ENCODE measurements around the gene HS6ST2. TPM values are rescaled to one million over a fixed set of nuclear protein-coding genes. Genes with fewer than 3 reads are reported as not detected.

Gene HS6ST2
- total RNA-seq, 1 experiment from 2014 or later: 0.26 TPM

DNA sequence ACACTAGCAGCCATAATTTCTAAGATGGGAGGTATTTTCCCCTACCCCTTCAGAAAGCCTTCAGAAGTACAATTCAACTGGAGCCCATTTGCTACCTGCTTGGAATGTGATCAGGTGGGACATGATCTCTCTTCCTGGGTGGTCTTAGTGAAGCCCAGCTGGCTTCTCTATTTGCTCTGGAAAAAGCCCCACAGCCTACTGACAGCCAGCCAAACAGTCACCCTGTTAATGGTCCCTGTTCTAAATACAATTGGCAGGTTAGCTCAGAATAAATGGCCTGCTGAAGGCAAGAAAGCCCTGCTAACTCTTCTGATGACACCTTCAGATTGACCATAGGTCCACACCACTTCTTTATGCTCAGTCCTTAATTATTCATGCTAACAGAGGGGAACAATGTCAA, 39.9 kb downstream of the HS6ST2 start:
- DNase-seq (ENCODE audit: low read depth, low spot score) (no peak), ATAC-seq (no peak)
- in situ Hi-C loops (cut with HindIII; ENCODE audit: low pct_unique_long_range_greater_than_20kb, low sequenced_read_pairs) (no loop called here), intact Hi-C loops (cut with micrococcal nuclease; ENCODE audit: unreplicated experiment) (no loop called here)
- POLR2A ChIA-PET: no interaction called here
- no peaks in the 10 kb centered on the region for H3K27me3 ChIP-seq (ENCODE audit: control insufficient read depth, insufficient read depth, low read length)
- no peak overlapping the region for H3K4me3 ChIP-seq (ENCODE audit: low read depth in 2 of 2, low read length in 2 of 2)
- no TSS peak for BruUV-seq (replicated peaks)
- H3K27ac ChIP-seq (ENCODE audit: low read length): no peak overlapping the region
- no peak for TF ChIP-seq TCF7L2 (IDR thresholded peaks at IDR 0.05; ENCODE audit: low read depth, low read length)
- H3K4me1 ChIP-seq (ENCODE audit: control insufficient read depth, insufficient read depth, low read length): no peaks in the 10 kb centered on the region
- CTCF ChIA-PET: no interaction called here
- H3K36me3 ChIP-seq (ENCODE audit: control insufficient read depth, insufficient read depth, low read length): no peaks in the 10 kb centered on the region
- no peaks in the 10 kb centered on the region for H3K9me3 ChIP-seq (ENCODE audit: control insufficient read depth, insufficient read depth, low read depth, low read length)

DNA sequence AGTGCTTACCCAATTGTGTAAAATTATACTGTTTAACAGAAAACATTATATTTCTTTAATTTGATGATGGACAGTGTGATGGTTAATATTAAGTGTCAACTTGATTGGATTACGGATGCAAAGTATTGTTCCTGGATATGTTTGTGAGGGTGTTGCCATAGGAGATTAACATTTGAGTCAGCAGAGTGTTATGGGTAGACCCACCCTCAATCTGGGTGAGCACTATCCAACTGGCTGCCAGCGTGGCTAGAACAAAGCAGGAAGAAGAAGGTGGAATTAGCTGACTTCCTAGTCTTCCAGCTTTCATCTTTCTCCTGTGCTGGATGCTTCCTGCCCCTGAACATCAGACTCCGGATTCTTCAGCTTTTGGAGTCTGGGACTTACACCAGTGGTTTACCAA, 42.1 kb downstream of the HS6ST2 start:
- ATAC-seq (no peak), DNase-seq (ENCODE audit: low read depth, low spot score) (no peak)
- Histone ChIP-seq H3K27me3 (ENCODE audit: control insufficient read depth, insufficient read depth, low read length) (no peaks in the 10 kb centered on the region), H3K4me1 (ENCODE audit: control insufficient read depth, insufficient read depth, low read length) (no peaks in the 10 kb centered on the region), H3K9me3 (ENCODE audit: control insufficient read depth, insufficient read depth, low read depth, low read length) (no peaks in the 10 kb centered on the region), H3K36me3 (ENCODE audit: control insufficient read depth, insufficient read depth, low read length) (no peaks in the 10 kb centered on the region), H3K4me3 (ENCODE audit: low read depth in 2 of 2, low read length in 2 of 2) (no peak overlapping the region), H3K27ac (ENCODE audit: low read length) (no peak overlapping the region)
- TF ChIP-seq, protein P1, sequence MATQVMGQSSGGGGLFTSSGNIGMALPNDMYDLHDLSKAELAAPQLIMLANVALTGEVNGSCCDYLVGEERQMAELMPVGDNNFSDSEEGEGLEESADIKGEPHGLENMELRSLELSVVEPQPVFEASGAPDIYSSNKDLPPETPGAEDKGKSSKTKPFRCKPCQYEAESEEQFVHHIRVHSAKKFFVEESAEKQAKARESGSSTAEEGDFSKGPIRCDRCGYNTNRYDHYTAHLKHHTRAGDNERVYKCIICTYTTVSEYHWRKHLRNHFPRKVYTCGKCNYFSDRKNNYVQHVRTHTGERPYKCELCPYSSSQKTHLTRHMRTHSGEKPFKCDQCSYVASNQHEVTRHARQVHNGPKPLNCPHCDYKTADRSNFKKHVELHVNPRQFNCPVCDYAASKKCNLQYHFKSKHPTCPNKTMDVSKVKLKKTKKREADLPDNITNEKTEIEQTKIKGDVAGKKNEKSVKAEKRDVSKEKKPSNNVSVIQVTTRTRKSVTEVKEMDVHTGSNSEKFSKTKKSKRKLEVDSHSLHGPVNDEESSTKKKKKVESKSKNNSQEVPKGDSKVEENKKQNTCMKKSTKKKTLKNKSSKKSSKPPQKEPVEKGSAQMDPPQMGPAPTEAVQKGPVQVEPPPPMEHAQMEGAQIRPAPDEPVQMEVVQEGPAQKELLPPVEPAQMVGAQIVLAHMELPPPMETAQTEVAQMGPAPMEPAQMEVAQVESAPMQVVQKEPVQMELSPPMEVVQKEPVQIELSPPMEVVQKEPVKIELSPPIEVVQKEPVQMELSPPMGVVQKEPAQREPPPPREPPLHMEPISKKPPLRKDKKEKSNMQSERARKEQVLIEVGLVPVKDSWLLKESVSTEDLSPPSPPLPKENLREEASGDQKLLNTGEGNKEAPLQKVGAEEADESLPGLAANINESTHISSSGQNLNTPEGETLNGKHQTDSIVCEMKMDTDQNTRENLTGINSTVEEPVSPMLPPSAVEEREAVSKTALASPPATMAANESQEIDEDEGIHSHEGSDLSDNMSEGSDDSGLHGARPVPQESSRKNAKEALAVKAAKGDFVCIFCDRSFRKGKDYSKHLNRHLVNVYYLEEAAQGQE (IDR thresholded peaks at IDR 0.05; ENCODE audit: insufficient read depth in 1 of 2, low read depth in 2 of 2, low read length in 1 of 2): no peak
- TF ChIP-seq, protein P2, sequence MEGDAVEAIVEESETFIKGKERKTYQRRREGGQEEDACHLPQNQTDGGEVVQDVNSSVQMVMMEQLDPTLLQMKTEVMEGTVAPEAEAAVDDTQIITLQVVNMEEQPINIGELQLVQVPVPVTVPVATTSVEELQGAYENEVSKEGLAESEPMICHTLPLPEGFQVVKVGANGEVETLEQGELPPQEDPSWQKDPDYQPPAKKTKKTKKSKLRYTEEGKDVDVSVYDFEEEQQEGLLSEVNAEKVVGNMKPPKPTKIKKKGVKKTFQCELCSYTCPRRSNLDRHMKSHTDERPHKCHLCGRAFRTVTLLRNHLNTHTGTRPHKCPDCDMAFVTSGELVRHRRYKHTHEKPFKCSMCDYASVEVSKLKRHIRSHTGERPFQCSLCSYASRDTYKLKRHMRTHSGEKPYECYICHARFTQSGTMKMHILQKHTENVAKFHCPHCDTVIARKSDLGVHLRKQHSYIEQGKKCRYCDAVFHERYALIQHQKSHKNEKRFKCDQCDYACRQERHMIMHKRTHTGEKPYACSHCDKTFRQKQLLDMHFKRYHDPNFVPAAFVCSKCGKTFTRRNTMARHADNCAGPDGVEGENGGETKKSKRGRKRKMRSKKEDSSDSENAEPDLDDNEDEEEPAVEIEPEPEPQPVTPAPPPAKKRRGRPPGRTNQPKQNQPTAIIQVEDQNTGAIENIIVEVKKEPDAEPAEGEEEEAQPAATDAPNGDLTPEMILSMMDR (IDR thresholded peaks at IDR 0.05): no peak
- TF ChIP-seq TCF7L2 (IDR thresholded peaks at IDR 0.05; ENCODE audit: low read depth, low read length) (no peak), SIN3A (IDR thresholded peaks at IDR 0.05; ENCODE audit: borderline replicate concordance, insufficient read depth, low read depth, low read length) (no peak), POLR2AphosphoS5 (IDR thresholded peaks at IDR 0.05; ENCODE audit: low read depth, low read length) (no peak)
- intact Hi-C loops (cut with micrococcal nuclease; ENCODE audit: unreplicated experiment): no loop called here
- in situ Hi-C loops (cut with HindIII; ENCODE audit: low pct_unique_long_range_greater_than_20kb, low sequenced_read_pairs): no loop called here
- POLR2A ChIA-PET: no interaction called here
- CTCF ChIA-PET: no interaction called here
- BruUV-seq (replicated peaks): no TSS peak

DNA sequence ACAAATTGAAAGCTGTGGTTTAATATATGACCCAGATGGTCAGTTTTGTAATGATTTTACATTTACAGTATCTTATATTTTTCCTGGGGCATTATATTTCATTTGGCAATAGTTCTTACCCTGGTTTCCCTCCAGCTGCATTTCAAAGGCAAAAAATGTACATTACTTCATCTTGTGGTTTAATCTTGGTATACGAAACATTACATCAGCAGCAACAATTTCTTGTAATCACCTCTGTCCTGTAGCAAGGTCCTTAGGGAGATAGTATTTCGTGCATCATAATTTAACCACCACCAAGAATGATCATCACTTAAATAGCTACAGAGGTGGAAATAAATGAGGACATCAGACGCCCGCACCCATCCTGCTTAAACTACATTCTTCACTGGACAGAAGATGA, 48.8 kb downstream of the HS6ST2 start:
- POLR2A ChIA-PET: no interaction called here
- no peak for ATAC-seq

More for the DNA sequence above, 48.8 kb downstream of the HS6ST2 start:
- CTCF ChIA-PET: no interaction called here
- Histone ChIP-seq H3K4me1 (ENCODE audit: control insufficient read depth, insufficient read depth, low read length) (no peaks in the 10 kb centered on the region), H3K27me3 (ENCODE audit: control insufficient read depth, insufficient read depth, low read length) (no peaks in the 10 kb centered on the region), H3K27ac (ENCODE audit: low read length) (no peak overlapping the region), H3K4me3 (ENCODE audit: low read depth in 2 of 2, low read length in 2 of 2) (no peak overlapping the region), H3K36me3 (ENCODE audit: control insufficient read depth, insufficient read depth, low read length) (no peaks in the 10 kb centered on the region), H3K9me3 (ENCODE audit: control insufficient read depth, insufficient read depth, low read depth, low read length) (no peaks in the 10 kb centered on the region)
- no peak for TF ChIP-seq SIN3A (IDR thresholded peaks at IDR 0.05; ENCODE audit: borderline replicate concordance, insufficient read depth, low read depth, low read length)
- TF ChIP-seq, protein P1 (IDR thresholded peaks at IDR 0.05; ENCODE audit: insufficient read depth in 1 of 2, low read depth in 2 of 2, low read length in 1 of 2): no peak
- TF ChIP-seq POLR2AphosphoS5 (IDR thresholded peaks at IDR 0.05; ENCODE audit: low read depth, low read length): no peak
- TF ChIP-seq TCF7L2 (IDR thresholded peaks at IDR 0.05; ENCODE audit: low read depth, low read length): no peak
- TF ChIP-seq, protein P2 (IDR thresholded peaks at IDR 0.05): no peak
- BruUV-seq (replicated peaks): no TSS peak
- DNase-seq (ENCODE audit: low read depth, low spot score): no peak
- intact Hi-C loops (cut with micrococcal nuclease; ENCODE audit: unreplicated experiment): no loop called here
- in situ Hi-C loops (cut with HindIII; ENCODE audit: low pct_unique_long_range_greater_than_20kb, low sequenced_read_pairs): no loop called here
